Stimulated activated CD4-positive, alpha-beta T cell treated with anti-CD3 and anti-CD28 coated beads, Interleukin-4, amount 100 ng/mL, for 1 hour (primary cell): ENCODE data around the gene IQCH.

Experiments used
- DNase-seq: peaks from one replicate; pipeline ENCODE4 v3.0.0-alpha.2; 2020

Gene IQCH

DNA sequence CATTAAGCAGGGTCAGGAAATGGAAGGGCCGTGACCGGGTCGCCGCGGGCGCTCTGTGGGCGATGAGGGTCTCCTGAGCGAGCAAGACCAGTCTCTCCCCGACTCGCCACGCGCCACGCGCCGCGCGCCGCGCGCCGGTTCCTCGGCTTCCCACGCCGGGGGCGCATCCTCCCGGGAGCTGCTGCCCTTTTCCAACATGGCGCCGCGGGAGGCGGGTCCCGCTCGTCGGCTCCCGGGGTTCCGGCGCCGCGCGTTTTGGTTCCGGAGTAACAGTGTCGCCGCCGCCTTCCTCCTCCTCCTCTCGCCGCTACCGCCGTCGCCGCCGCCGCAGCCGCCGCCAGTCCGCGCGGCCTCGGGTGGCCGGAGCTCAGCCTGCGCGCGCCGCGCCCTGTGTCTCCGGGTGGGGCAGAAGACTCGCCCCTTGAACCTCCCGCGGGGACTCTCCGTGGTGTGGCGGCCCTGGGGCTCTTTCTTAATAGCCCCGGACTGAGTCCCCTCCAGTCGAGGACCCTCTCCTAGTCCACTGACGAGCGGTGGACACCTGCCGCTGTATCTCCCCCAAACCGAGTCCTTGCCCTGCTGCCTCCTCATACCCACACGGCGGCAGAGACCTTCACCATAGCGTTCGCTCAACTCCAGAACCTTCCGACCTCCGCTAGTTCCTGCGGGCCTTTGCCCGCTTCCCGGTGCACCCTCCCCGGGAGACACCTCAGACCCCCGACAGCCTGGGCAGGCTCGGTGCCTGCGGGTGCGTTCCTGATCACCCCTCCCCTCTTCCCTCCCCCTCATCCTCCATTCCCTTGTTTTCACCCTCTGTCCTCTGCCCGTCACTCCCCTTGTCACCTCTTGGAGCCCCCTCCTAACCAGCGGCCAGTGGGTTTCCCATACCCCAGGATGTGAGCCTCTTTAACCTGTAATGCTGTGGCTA lies 288.1 kb downstream of the IQCH start, which contains the start of gene MAP2K5:
MAP2K5 (plus strand) TSS at position 284 of the 928 bp plus-strand sequence; CDS start at position 917, 633 bp downstream.
- peak; percentile 86 for DNase-seq

DNA sequence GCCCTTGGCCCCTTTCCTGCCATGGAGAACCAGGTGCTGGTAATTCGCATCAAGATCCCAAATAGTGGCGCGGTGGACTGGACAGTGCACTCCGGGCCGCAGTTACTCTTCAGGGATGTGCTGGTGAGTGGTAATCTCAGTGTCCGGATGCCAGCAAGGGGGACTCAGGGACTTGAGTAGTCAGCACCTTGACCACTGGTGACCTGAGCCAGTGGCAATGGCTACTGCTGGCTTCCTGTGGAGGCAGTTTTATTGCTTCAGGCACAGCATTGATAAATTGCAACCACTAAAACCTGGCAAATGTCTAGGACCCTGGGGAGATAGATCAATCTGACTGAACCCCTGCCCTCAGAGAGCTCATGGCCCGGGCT lies 288.7 kb downstream of the IQCH start:
- DNase-seq: no peak

DNA sequence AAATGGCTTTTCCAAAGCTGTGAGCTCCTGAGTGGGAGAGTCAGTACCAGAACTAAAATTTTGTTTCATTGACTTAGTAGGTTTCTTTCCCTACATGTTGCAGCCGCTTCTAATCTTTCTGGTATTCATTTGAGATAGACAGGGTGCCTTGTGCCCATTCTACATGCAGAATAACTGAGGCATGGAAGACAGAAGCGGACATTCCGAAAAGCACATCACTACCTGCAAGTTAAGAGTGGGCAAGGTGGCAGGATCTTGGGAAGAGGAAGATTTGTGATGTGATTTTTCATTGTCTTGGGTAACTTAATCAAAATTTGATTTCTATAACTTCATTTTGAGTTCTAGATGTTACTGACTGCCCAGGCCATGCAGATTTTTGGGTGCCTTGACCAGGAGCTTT lies 289.9 kb downstream of the IQCH start:
- no peak for DNase-seq

DNA sequence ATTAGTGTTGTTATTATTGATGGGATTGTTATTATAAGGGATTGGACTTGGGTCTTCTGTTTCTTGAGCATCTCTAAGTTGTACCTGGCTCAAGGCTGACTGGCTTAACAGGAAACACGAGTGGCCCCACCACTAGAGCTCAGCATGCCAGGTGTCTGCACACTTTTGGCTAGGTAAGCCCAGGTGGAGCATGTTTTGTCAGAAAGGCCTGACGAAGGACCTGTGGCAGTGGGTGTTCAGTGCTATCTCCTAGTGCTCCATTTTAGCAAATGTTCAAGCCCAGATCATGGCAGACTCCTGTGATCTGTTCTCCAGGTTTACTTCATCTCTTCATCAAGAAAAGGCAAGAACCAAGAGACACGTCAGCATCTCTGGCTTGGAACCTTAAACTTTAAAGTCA lies 291.3 kb downstream of the IQCH start:
- no peak for DNase-seq

DNA sequence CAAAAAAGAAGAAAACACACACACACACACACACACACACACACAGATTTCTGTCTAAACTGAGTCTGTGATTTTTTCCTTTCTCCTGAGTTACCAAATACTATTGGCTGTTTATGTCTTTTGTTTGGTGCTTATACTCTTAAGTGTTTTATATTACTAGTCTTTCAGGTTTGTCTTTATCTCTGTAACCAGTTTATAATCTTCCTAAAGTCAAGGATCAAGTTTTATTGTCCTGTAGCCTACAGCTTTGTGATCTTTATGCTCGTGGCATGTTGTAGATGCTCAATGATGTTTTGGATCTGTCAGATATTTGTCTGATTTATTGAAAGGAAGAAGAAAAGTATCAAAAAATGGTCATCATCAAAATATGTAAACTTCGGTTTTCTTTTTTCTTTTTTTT lies 292.5 kb downstream of the IQCH start:
- no peak for DNase-seq

DNA sequence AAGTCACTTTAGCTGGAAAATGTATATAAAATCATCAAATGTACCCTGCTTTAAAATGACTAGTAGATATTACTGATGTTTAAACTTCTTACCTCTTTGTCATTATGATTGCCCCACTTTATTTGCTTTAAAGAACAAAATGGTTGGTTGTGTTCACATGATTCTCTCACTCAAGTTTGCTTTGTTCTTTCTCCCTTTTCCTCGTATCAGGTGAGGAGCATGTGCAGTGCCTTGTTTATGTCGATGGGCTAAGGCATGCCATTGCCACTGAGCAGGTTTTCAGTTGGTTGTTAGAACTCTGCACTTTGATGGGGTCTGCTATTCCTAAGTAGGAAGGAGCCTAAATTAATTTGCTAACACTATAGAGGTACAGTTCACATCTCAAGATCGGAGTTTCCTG lies 293.2 kb downstream of the IQCH start:
- no peak for DNase-seq

DNA sequence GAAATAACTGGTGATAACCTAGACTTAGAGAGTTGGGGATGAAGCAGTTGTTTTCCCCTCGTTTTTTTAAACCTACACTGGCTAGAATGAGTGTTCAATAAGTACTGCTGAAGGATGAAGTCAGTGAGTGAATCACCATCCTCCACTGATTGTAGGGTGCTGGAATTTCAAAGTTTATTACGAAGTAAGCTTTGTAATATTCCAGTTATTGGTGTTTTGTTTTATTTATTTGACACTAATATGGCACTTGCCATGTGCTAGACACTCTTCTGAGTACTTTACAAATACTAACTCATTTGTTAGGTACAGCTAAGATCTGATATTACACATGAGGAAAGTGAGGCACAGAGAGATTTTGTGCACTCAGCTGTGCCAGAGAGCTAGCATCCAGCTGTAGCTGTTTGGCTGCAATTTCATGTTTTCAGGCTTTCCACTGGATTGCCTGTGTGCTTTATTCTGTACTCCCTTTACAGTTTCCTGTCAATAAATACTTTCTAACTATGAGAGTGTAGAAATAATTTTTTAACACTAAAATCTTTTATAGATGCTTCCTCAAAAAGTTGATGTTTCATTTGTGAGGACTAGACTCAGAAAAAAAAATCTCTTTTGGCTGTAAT lies 293.8 kb downstream of the IQCH start:
- no peak for DNase-seq

DNA sequence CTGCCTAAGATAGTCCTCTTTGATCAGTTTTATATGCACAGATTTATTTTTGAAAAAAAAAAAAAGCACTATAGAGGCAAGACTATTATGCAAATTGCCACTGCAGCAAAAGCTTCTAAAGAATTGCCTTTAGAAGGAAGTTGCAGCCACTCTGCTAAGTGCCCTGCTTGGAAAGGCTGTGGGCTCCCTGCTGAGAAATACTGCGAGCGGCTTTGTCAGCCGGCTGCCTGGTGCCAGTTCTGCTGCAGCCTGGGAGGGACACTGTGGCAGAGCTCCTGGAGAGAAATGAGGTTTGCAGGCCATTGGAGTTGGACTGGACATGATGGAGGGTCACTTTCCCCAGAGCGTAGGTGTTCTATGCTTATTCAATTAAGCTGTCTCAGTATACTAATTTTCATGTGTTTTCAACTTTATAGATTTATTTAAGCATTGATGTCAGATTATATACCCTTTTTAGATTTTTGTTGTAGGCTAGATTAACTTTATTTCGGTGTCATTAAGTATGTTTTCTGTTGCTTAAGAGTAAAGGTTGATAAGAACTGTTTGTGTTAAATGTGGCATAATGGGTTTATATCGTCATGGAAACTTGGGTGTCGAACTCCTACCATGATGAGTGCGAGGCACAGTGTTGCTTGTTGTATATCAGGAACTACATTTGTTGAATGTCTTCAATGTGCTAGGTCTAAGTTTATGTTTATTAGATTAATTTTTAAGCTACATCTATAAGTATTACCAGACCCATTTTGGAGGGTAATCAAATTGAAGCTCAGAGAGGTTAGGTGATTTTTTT lies 294.5 kb downstream of the IQCH start:
- DNase-seq: no peak

DNA sequence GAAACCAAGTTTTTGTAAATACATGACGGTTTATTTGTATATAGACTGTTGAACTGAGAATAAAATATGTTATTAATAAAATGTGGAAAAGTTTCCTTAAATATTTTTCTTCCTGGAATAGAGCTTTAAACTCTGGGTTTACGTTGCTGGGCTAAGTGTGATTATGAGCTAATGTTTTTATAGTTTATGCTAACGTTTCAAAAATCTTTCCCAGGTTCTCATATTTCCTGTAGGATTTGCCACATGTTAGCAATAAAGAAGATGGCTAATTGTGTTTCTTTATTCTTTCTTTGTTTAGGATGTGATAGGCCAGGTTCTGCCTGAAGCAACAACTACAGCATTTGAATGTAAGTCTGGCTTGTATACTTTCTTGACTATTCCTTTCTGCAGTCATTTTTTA lies 295.1 kb downstream of the IQCH start:
- no peak for DNase-seq

DNA sequence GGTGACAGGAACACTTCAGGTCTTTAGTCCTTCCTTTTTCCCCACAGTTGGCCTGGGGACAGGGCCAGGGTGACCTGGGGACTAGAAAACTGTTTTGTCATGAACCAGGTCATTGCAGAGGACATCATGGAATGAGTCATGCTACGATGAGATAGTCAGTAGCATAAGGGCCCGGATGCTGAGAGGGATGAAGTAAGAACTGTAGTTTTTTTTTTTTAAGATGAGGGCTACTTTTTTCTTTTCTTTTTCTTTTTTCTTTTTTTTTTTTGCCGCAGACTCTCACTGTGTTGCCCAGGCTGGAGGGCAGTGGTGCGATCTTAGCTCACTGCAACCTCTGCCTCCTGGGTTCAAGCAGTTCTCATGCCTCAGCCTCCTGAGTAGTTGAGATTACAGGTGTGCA lies 295.9 kb downstream of the IQCH start:
- no peak for DNase-seq

DNA sequence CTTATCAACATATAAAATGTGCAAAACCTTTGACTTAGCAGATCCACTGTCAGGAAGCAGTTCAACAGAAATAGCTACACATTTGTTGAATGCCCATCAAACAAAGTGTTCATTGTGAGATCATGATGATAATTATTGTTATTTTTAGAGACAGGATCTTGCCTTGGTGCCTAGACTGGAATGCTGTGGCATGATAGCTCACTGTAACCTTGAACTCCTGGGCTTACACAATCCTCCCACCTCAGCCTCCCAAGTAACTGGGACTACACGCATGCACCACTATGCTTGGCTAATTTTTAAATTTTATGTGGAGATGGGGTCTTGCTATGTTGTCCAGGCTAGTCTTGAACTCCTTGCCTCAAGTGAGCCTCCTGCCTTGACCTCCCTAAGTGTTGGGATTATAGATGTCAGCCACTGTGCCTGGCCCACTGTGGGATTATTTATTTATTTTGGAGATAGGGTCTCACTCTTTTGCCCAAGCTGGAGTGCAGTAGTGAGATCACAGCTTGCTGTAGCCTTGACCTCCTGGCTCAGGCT lies 296.7 kb downstream of the IQCH start:
- DNase-seq: no peak
